GM13977 (cell line): Measurements from ENCODE around the gene ARID3A.

Experiments used
- DNase-seq: peaks from one replicate; pipeline ENCODE4 v3.0.0; 2012; ENCODE audit warnings: low spot score
- CTCF ChIP-seq: IDR thresholded peaks from 2 replicates; pipeline ENCODE4 v1.5.1; 2012; ENCODE audit warnings: mild to moderate bottlenecking, control low read depth; ENCODE audit not compliant: insufficient read depth; ENCODE audit errors: extremely low read depth, missing control alignments
- in situ Hi-C: fragments of 300-500 bp; cut with MboI; formaldehyde crosslinking; loops from one replicate; pipeline ENCODE4 v1.12.0; 2022; ENCODE audit warnings: low sequenced_read_pairs, low pct_unique_long_range_greater_than_20kb, mixed read lengths, inconsistent platforms; ENCODE audit not compliant: unreplicated experiment

The ARID3A gene

GRCh38 chr19:932648-933552, 7.1 kb downstream of the ARID3A start:
- peak; percentile 72 for DNase-seq
- in situ Hi-C loops = no loop called here
- no peak for TF ChIP-seq CTCF

GRCh38 chr19:933553-933882, 7.7 kb downstream of the ARID3A start:
- no peak for TF ChIP-seq CTCF
- DNase-seq = no peak
- in situ Hi-C loops = no loop called here

GRCh38 chr19:934197-934840, 8.5 kb downstream of the ARID3A start:
- in situ Hi-C loops = no loop called here
- TF ChIP-seq CTCF = no peak
- DNase-seq = no peak

- in situ Hi-C loops = no loop called here
- DNase-seq = peak; percentile 34
- TF ChIP-seq CTCF = no peak
Observed at GRCh38 chr19:934865-935479, 9.1 kb downstream of the ARID3A start.

- TF ChIP-seq CTCF = no peak
- no peak for DNase-seq
- in situ Hi-C loops = no loop called here
Observed at GRCh38 chr19:936175-936546, 10.3 kb downstream of the ARID3A start.

- in situ Hi-C loops = no loop called here
- no peak for TF ChIP-seq CTCF
- peak; percentile 74 for DNase-seq
Observed at GRCh38 chr19:937259-937694, 11.4 kb downstream of the ARID3A start.
